ENCODE measurements around the gene CASP3. TPM values are rescaled to one million over a fixed set of nuclear protein-coding genes. Genes with fewer than 3 reads are reported as not detected.
"Not testable (repeated sequence)": the region's sequence is repeated elsewhere in the genome, so short reads cannot be mapped to it uniquely, and the experiment has no call there.

Gene CASP3
- total and polyA plus RNA-seq, 12 donors = 7.9 to 24.8 (median 13.5) TPM

DNA sequence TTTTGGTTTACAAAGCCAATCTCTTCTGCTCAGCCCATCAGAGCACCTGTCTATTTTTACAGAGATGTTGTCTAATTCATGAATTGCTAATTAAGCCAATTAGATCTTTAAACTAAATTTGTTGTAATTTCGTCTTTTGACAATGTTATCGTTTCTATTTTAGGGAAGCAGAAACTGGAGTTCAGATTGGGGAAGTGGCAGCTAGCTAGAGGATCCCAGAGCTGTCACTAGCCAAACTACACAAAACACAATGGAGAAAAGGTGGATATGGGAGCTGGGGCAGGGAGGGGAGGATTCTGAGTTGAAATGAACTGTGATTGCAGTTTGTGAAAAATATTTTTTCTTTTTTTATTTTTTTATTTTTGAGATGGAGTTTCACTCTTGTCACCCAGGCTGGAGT, 35.8 kb downstream of the CASP3 start:
- DNase-seq (no peak), ATAC-seq (no peak)
- Histone ChIP-seq H3K27me3 (no peaks in the 10 kb centered on the region), H3K9me3 (peaks cover 0 to 13% (median 0%) of the 10 kb centered on the region in 11 donors), H3K27ac (no peak overlapping the region), H3K36me3 (no peaks in the 10 kb centered on the region), H3K4me3 (no peak overlapping the region), H3K4me1 (peaks cover 0 to 11% (median 0%) of the 10 kb centered on the region in 9 donors)
- 77 to 97% methylated on average over 2 of the region's 2 CpGs for WGBS, 2 donors
- TF ChIP-seq CTCF (IDR thresholded peaks at IDR 0.05) = no peak
- intact Hi-C loops (cut with DNase I) = no loop called here

DNA sequence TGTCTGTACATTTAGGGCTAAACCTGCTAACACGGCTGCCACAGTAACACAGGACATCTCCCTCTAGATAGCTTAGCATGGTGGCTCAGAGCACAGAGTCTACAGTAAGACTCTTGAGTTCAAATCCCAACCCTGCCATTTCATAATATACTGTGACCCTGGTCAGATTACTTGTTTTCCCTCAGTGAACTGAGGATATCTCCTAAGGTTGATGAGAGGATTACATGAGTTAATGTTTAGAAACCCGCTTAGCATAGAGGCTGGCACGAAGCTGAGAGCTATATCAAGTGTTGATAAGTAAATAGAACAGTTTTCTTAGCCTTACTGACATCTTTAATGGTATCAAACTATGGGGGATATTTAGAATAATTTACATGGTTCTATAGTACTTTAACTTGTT, 37.2 kb downstream of the CASP3 start:
- intact Hi-C loops (cut with DNase I) = no loop called here
- Histone ChIP-seq H3K4me3 (no peak overlapping the region), H3K27me3 (no peaks in the 10 kb centered on the region), H3K4me1 (peaks cover 0 to under 1% (median 0%) of the 10 kb centered on the region in 9 donors), H3K27ac (no peak overlapping the region), H3K36me3 (no peaks in the 10 kb centered on the region), H3K9me3 (peaks cover 0 to 15% (median 0%) of the 10 kb centered on the region in 11 donors)
- no peak for DNase-seq
- 85 to 87% methylated on average over 3 of the region's 3 CpGs for whole genome bisulfite sequencing, 2 donors
- ATAC-seq = no peak
- no peak for TF ChIP-seq CTCF (IDR thresholded peaks at IDR 0.05)

DNA sequence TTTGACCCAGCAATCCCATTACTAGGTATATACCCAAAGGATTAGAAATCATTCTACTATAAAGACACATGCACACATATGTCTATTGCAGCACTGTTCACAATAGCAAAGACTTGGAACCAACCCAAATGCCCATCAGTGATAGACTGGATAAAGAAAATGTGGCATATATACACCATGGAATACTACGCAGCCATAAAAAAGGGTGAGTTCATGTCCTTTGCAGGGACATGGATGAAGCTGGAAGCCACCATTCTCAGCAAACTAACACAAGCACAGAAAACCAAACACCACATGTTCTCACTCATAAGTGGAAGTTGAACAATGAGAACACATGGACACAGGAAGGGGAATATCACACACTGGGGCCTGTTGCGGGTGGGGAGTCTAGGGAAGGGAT, 41.8 kb downstream of the CASP3 start:
- H3K27me3 ChIP-seq; H3K27ac ChIP-seq; ATAC-seq; H3K4me3 ChIP-seq; intact Hi-C loops (cut with DNase I); H3K4me1 ChIP-seq; H3K36me3 ChIP-seq; DNase-seq: not testable (repeated sequence)
- H3K9me3 ChIP-seq = peaks cover 0 to 46% (median 8%) of the 10 kb centered on the region in 11 donors
- WGBS, 2 donors = 94 to 95% methylated on average over 2 of the region's 2 CpGs

DNA sequence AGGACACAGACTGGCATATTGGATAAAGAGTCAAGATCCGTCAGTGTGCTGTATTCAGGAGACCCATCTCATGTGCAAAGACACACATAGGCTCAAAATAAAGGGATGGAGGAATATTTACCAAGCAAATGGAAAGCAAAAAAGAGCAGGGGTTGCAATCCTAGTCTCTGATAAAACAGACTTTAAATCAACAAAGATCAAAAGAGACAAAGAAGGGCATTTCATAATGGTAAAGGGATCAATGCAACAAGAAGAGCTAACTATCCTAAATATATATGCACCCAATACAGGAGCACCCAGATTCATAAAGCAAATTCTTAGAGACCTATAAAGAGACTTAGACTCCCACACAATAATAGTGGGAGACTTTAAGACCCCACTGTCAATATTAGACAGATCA, 46.4 kb downstream of the CASP3 start:
- 0% methylated on average over 1 of the region's 1 CpG for WGBS, 2 donors
- DNase-seq; H3K36me3 ChIP-seq; H3K27ac ChIP-seq; intact Hi-C loops (cut with DNase I); H3K4me3 ChIP-seq; ATAC-seq; H3K27me3 ChIP-seq: not testable (repeated sequence)
- H3K9me3 ChIP-seq = peaks cover 0 to 46% (median 8%) of the 10 kb centered on the region in 11 donors
- H3K4me1 ChIP-seq = peaks cover 0 to 18% (median 11%) of the 10 kb centered on the region in 9 donors

GRCh38 chr4:184600982-184601381, 48.3 kb downstream of the CASP3 start:
- H3K4me3 ChIP-seq; H3K36me3 ChIP-seq; DNase-seq; H3K27ac ChIP-seq; ATAC-seq; intact Hi-C loops (cut with DNase I); H3K27me3 ChIP-seq: not testable (repeated sequence)
- WGBS, 2 donors = 91 to 93% methylated on average over 8 of the region's 8 CpGs
- H3K4me1 ChIP-seq = peaks cover 0 to 28% (median 20%) of the 10 kb centered on the region in 9 donors
- peaks cover 0 to 30% (median 8%) of the 10 kb centered on the region in 11 donors for H3K9me3 ChIP-seq

DNA sequence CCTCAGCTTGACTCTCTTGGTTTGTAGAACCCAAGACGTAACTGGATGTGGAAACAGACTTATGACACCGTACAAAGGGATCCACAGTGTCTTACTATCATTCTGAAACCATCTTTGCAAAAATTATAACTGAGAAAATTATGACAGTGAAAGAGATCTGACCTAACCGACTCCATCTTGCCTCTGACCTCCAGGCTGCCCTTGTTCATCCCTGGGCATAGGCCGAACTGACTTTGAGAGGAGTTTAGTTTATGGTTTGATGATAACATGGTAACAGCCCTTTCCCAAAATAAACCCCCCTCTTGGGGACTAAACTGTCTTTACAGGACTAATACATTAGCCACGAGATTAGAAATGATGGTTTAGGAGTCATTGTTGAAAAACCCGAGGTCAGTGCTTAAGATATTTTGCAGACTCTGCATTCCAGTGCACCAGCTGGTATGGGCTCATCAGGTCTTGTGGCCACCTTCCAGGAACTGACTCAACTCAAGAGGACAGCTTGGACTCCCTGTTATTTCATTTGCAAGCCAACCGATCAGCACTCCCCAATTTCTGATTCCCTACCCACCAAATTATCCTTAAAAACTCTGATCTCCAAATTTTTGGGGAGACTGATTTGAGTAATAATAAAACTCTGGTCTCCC, 49.6 kb downstream of the CASP3 start:
- peak in 1 of 8 donors; percentile 46 for ATAC-seq
- H3K4me3 ChIP-seq = no peak overlapping the region

More for the DNA sequence above, 49.6 kb downstream of the CASP3 start:
- Histone ChIP-seq H3K27ac (no peak overlapping the region), H3K4me1 (peaks cover 0 to 31% (median 20%) of the 10 kb centered on the region in 9 donors), H3K36me3 (no peaks in the 10 kb centered on the region), H3K9me3 (peaks cover 0 to 18% (median 8%) of the 10 kb centered on the region in 11 donors), H3K27me3 (no peaks in the 10 kb centered on the region)
- WGBS, 2 donors = 69 to 78% methylated on average over 7 of the region's 7 CpGs
- intact Hi-C loops (cut with DNase I) = no loop called here
- DNase-seq = no peak
- no peak for TF ChIP-seq CTCF (IDR thresholded peaks at IDR 0.05)
